HG02852 (cell line): Measurements from ENCODE around the gene BBOX1.
"Not testable (repeated sequence)": the region's sequence is repeated elsewhere in the genome, so short reads cannot be mapped to it uniquely, and the experiment has no call there.

Source experiments
- ATAC-seq: cut with Tn5 transposase; IDR thresholded peaks from one replicate; pipeline ENCODE4 v1.9.1; 2021; ENCODE audit warnings: mild to moderate bottlenecking, moderate library complexity; ENCODE audit not compliant: unreplicated experiment

The BBOX1 gene

DNA sequence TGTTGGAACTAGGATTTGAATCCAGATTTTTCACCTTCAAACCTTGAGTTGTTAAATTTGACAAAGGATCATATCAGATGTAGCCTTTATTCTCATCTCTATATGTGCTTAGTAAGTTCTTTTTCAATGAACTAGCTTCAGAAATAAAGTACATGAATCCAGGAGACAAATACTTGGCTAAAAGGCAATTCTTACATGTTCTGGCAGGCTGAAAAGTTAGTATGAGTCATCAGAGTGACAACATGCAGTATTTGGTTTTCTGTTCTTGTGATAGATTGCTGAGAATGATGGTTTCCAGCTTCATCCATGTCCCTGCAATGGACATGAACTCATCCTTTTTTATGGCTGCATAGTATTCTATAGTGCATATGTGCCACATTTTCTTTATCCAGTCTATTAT, 40.4 kb downstream of the BBOX1 start:
- ATAC-seq, result no peak

DNA sequence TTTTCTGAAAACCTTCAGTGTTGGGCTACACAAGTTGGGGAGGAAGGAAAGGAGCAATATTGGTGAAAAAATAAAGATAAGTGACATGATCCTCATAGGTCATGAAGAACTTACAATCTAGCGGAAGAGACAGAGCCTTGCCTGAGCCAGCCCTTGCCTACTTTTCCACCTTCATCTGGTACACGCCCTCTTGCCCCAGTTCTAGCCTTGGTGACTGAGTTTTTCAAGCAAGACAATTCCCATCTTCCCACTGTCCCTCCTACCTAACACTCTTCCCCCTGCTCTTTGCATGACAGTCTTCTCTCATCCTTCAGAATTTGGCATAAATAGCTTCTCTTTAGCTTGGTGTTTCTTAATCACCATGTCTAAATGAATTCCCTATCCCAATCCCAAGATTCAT, 42.6 kb downstream of the BBOX1 start:
- ATAC-seq, result no peak

DNA sequence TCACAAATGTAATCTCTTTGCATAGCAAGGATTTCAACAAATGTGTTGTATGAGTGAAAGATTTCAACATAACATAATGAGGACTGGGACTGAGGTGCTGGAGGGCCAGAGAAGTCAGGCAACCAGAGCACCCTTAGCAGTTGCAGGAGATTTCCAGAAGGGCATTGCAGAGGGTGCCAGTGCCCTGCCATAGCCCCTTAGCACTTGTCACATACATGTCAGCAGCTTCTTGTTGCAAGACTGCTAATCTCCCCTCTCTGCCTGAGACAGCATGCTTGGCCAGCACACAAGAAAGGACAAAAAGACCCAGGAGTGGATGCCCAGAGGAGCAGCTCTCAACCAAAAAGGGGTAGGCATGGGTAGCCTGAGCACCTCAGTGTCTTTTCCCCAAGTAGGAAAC, 43.2 kb downstream of the BBOX1 start:
- ATAC-seq, result no peak

DNA sequence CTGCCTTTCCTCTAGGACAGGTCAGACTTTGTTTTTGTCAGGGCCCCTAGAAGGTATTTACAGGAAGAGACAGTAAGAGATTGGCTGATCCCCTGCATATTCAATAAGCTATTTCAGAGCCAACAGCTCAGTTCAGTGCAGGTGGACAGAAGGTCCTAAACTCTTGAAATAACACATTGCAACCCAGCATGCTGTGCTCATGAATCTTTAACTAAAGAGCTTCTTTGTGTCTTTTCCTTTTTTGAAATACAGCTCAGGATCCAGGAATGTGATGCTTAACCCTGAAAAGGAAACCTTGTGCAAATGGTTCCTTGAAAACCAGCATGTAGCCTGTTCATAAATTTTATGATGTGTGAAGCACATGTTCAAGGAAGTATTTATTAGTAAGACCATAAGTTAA, 43.9 kb downstream of the BBOX1 start:
- ATAC-seq, result no peak

DNA sequence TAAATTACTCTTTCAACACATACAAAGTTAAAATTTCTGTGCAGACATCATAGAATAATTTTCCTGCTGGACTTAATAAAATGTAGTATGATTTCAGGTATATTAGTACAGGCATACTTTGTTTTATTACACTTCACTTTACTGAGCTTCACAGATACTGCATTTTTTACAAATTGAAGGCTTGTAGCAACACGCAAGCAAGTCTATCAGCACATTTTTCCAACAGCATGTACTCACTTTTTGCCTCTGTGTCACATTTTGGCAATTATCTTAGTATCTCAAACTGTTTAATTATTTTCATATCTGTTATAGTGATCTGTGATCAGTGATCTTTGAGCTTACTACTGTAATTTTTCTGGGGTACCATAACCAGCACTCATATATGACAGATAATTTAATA, 44.5 kb downstream of the BBOX1 start:
- ATAC-seq, result no peak

DNA sequence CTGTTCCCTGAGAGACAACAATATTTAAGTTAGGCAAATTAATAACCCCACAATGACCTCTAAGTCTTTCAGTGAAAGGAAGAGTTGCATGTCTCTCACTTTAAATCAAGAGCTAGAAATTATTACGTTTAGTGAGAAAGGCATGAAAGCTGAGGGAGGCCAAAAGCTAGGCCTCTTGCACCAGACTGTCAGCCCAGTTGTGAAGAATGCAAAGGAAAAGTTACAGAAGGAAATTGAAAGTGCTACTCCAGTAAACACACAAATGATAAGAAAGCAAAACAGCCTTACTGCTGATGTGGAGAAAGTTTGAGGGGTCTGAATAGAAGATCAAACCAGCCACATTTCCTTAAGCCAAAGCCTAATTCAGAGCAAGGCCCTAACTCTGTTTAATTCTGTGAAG, 45.0 kb downstream of the BBOX1 start:
- no peak for ATAC-seq

DNA sequence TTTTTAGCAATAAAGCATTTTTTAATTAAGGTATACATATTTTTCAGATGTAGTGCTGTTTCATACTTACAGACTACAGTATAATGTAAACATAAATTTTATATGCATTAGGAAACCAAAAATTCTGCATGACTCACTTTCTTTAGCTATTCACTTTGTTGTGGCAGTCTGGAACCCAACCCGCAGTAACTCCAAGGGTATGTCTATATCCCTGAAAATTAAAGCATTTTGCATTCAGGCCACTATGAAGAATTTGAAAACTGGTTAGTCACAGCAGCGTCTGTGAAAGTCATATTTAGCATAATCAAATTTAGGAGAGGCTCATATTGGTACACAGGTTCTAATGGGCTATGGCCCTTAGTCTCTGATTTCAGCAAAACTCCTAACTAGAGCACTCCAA, 46.8 kb downstream of the BBOX1 start:
- no peak for ATAC-seq

DNA sequence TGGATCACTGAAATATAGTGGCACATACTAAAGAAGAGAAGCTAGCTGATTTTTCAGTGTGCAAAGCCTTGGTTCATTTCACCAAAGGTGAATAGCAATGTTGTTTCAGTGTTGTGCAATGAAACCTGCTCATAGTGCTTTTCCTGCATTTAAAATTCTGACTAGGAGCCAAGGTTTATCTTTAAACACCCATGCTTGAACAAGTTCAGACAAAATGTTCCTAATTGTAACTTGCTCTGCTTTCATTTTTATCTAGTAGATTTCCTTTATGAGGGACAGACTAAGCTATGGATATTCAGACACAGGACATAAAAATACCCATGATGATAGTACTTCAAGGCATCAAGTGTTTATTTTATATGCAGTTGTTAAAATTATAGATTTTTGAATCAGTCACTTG, 47.7 kb downstream of the BBOX1 start:
- no peak for ATAC-seq

DNA sequence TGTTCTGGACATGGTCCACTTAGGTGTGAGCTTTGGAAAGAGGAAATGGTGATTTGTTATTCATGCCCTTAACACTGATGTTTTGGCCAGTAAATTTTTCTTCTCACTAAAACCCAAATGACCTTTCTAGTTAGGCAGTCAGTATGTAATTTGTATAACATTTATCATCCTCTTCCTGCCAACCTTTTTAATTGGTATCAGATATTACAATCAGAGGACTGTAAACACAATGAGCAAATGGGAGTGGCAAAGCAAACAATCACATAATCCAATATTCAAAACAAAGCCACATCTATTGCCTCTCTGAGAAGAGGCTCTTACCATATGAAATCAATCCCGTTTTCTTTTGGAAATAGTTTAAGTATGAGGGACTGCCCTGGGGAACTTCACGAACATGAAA, 49.1 kb downstream of the BBOX1 start:
- ATAC-seq, result no peak

DNA sequence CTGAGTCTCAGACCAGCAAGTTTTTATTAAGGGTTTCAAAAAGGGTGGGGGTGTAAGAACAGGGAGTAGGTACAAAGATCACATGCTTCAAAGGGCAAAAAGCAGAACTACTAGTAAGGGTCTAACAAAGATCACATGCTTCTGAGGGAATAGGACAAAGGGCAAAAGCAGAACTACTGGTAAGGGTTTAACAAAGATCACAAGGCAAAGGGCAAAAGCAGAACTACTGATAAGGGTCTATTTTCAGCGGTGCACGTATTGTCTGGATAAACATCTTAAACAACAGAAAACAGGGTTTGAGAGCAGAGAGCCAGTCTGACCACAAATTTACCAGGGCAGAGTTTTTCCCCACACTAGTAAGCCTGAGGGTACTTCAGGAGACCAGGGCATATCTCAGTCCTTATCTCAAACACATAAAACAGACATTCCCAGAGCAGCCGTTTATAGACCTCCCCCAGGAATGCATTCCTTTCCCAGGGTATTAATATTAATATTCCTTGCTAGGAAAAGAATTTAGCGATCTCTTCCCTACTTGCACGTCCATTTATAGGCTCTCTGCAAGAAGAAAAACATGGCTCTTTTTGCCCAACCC, 49.8 kb downstream of the BBOX1 start:
- ATAC-seq, result not testable (repeated sequence)

DNA sequence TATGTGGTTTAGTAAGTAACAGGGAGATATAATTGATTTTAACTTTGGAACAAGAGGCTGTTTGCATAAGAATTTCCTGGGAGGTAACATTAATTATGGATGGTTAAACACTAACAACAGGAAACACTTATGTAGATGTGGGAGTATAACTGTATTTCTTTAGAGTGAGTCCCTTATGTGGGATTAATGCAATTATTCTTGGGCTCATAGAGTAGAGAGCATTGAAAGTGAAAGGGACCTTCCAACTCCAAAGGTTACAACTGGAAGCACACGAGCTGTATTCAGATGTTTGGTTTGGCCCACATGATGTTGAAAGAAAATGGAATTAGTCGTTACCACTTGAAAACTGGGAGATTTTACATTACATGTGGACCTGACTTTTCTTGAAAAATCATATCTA, 53.5 kb downstream of the BBOX1 start:
- no peak for ATAC-seq

DNA sequence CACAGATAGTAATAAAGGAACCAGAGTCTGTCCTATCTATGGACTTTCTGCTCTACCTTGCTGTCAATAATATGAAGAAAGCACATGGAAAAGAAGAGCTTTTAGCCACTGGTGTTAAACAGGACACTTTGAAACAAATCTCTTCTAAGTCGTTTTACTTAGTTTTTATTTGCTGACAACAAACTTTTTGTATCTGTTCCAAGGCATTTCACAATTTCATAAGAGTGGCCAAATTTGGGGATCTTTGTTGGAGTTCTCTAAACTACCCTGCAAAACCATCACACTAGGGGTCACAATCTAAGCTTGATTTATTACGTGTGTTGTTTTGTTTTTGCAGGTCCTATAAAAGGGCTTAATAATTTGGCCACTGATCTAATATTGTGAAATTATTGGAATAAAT, 54.4 kb downstream of the BBOX1 start:
- no peak for ATAC-seq

DNA sequence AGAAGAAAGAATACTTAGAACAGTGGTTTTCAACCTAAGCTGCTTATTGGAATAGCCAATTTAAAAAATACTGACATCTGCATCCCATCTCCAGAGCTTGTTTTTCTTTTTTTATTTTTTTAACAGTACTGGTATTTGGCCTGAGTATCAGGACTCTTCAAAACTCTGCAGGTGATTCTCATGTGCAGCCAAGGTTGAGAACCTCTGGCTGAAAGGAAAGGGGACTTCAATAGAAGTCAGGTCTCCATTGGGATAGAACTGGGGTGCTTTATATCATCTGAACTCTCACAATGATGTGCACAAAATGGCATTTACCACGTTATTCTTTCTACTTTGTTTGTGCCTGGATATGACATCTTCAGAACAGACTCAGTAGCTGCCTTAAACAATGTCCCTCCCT, 55.3 kb downstream of the BBOX1 start:
- no peak for ATAC-seq

DNA sequence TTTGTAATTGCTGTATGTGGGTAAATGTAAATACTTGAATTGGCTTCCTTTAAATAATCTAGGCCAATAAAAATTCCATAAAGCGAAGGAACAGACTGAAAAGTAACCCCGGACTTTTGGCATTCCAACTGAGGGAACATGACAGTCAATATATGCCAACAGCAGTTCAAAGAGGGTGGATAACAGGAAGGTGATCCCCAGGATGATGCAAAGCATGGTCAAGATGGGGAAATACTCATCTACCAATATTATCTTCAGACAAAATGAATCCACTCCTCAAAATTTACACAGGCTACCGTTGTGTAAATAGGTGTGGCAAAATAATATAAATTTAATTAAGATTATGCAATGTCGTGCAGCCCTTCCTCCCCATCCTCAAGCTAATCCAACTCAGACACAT, 56.9 kb downstream of the BBOX1 start:
- no peak for ATAC-seq

DNA sequence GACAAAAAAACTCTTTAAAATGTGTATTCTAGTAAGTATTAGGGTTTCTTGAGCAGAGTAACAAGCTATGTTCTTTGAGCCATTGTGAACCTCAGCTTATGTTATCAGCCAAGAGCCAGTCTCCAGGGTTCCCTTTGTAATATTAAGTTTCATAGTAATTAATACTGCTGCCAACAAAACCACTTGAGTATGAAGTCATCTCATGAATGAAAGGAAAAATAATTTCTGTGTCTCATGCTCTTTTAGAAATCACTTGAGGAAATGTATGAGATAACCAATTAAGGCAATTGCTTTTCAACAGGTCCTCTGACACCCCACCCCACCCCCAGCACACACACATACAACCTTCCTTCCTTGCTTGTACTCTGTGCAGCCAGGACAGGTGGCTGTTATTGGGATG, 59.9 kb downstream of the BBOX1 start:
- ATAC-seq, result no peak

DNA sequence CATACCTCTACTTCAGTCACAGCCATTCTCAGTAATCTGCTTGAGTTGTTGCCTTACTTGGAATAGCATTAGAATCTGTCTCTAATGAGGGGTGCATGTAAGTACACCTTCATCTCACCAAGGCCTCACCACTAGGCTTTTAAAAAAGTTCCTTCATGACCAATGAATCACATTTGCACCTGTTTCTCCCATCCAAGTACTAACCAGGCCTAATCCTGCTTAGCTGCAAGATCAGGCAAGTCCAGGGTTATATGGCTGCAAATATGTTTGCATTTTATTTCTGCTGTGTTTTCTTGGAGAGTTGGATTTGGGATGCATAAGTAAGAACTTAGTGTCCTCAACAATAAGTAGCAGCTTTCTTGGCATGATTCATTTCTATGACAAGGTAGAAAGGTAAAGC, 66.9 kb downstream of the BBOX1 start:
- ATAC-seq, result no peak

DNA sequence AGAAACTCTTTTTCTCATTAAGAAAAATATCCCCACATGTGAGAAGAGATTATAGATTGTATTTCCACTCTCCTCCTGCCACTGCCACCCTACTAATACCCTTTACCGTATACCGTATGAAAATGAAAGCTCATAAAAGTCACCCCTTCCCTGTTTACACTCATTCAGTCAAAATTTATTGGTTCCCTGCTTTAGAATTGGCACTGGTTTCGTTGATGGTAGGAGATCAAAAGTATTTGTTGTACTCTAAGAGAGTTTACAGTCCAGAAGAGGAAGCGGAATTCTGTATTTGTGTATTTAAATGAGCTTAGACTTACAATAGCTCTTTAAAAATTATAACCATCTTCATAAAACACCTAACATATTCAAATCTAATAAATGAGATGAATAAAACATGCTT, 68.2 kb downstream of the BBOX1 start:
- ATAC-seq, result no peak

DNA sequence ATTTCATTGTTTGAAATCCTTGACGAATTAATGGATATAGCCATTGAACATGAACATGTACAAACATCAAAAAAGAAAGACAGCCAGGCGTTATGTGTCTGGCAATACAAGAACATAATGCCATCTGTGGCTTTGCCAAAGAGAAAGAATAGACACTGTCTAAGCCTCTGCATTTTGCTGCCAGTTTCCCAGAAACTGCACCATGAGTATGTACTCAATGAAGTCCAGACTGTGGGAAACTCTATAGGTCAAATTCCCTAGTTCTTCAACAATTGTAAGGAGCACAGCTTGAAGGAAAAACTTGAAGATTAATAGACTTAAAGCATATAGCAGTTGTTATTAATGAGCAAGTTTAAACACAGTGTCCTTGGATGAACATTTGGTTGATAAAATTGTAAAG, 71.3 kb downstream of the BBOX1 start:
- no peak for ATAC-seq

DNA sequence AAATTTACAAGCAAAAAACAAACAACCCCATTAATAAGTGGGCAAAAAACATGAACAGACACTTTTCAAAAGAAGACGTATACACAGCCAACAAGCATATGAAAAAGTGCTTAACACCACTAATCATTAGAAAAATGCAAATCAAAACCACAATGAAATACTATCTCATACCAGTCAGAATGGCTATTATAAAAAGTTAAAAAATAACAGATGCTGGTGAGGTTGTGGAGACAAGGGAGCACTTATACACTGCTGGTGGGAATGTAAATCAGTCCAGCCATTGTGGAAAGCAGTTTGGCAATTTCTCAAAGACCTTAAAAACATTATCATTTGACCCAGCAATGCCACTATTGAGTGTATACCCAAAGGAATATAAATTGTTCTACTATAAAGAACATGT, 72.3 kb downstream of the BBOX1 start:
- ATAC-seq, result no peak

DNA sequence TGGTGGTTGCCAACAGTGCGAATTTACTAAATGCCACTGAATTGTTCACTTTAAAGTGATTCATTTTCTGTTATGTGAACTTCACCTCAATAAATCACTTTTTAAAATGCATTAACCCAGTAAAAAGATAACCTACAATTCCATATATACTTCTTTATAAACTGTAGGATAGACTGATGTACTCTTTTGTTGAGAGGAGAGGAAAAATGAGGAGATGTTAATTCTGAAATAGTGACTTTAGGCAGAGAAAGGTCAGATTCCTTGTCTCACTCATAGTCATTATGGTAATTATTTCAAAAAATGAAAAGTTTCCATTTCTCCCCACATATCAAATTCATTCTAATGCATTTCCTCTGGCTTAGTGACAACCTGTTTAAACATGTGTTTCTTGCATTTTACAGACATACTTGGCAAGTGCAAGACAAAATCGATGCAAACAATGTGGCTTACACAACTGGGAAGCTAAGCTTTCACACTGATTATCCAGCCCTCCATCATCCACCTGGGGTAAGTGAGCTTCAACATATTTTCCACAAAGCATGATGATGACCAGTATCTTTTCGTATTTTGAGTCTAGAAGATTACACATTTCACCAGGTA, 74.5 kb downstream of the BBOX1 start:
- ATAC-seq, result no peak

DNA sequence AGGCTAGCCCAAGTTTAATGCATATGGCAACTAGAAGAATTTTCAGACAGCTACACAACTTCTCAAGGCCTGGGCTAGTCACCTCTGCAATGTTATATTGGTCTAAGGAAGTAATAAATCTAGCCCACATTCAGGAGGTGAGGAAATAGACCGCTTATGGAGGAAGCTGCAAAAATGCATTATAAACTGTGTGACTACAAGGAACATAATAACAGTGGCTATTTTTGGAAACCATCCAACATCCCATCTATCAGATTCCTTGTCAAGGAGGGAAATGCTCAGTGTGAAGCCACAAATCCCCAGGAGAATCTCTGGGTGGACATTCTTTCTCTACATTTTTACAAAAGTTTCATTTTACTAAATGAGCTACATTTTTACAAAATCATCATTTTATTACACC, 76.1 kb downstream of the BBOX1 start:
- no peak for ATAC-seq

DNA sequence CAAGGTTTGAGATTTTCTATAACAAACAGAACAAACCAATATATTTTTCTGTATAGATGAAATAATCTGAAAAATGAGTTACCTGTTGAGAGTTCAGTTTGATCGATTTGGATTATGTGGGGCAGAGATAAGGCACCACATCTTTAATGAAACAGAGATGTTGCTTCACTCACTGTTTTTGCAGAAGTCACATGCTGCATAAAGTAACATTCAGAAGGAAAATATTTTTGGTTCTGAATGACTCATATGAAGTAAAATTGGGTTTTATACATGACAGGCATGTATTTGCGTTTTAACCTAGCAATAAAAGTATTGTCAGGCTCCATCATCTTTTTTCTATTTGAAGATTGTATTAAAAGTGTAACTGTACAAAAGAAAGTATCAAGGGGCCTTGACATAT, 77.8 kb downstream of the BBOX1 start:
- ATAC-seq, result no peak

DNA sequence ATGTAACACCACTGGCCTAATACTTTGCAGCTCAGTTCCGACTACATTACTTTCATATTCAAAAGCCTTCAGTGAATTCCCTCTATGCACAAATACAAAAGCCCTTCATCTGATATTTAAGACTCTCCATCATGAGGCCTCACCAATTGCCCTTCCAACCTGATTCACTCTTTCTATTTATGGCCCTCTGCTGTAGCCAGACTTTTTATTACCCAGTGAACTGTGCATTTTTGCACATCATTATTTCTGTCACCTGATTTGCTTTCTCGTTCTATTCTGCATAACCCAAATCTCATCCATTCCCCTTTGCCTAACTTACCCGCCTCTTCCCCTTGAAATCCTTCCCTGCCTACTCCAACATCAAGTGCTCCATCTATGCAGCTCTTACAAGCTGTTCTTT, 78.3 kb downstream of the BBOX1 start:
- no peak for ATAC-seq
